ENCODE results near the gene CNNM2.
"Not testable (repeated sequence)": the region's sequence is repeated elsewhere in the genome, so short reads cannot be mapped to it uniquely, and the experiment has no call there.

CNNM2 gene

GRCh38 chr10:103111031-103111917 is 193.2 kb downstream of the CNNM2 start:
- DNase-seq, result peak; percentile 6

- DNase-seq, result no peak
Measured at GRCh38 chr10:103111918-103112877, 194.1 kb downstream of the CNNM2 start.

- peak; percentile 15 for DNase-seq
Measured at GRCh38 chr10:103114876-103115275, 196.8 kb downstream of the CNNM2 start.

- no peak for DNase-seq
Measured at GRCh38 chr10:103117247-103117646, 199.2 kb downstream of the CNNM2 start.

GRCh38 chr10:103120546-103120945 is 202.5 kb downstream of the CNNM2 start:
- DNase-seq, result no peak

- DNase-seq, result no peak
Measured at GRCh38 chr10:103120977-103121735, 203.1 kb downstream of the CNNM2 start.

GRCh38 chr10:103123282-103124024 is 205.4 kb downstream of the CNNM2 start:
- no peak for DNase-seq

- DNase-seq, result no peak
Measured at GRCh38 chr10:103124420-103125096, 206.5 kb downstream of the CNNM2 start.

- DNase-seq, result no peak
Measured at GRCh38 chr10:103125323-103126267, 207.5 kb downstream of the CNNM2 start.

GRCh38 chr10:103127241-103127640 is 209.1 kb downstream of the CNNM2 start:
- DNase-seq, result no peak

GRCh38 chr10:103130180-103130579 is 212.1 kb downstream of the CNNM2 start:
- DNase-seq, result not testable (repeated sequence)

GRCh38 chr10:103130910-103131309 is 212.8 kb downstream of the CNNM2 start:
- no peak for DNase-seq

GRCh38 chr10:103135168-103135567 is 217.1 kb downstream of the CNNM2 start:
- DNase-seq, result not testable (repeated sequence)

- DNase-seq, result no peak
Measured at GRCh38 chr10:103139803-103140202, 221.7 kb downstream of the CNNM2 start.
